NCI-H2107 treated with DMSO at 0.1 percent for 48 hours (cell line): Measurements from ENCODE around the gene COL25A1.

Source experiments
- DNase-seq: peaks from one replicate; lab custom pipeline; 2025; ENCODE audit not compliant: unreplicated experiment; lab: John Stamatoyannopoulos, UW

COL25A1 gene

GRCh38 chr4:109302361-109303139 is at the start of gene COL25A1:
Gene COL25A1 (minus strand): TSS chr4:109302658.
- DNase-seq: no peak

- DNase-seq: no peak
Measured at GRCh38 chr4:109350121-109350520, 47.7 kb upstream of the COL25A1 start.

- DNase-seq: no peak
Measured at GRCh38 chr4:109334129-109335105, 32.0 kb upstream of the COL25A1 start.

- DNase-seq: no peak
Measured at GRCh38 chr4:109332926-109333464, 30.5 kb upstream of the COL25A1 start.

- no peak for DNase-seq
Measured at GRCh38 chr4:109327641-109328040, 25.2 kb upstream of the COL25A1 start.

GRCh38 chr4:109325698-109326097 is 23.2 kb upstream of the COL25A1 start:
- DNase-seq: no peak

- DNase-seq: no peak
Measured at GRCh38 chr4:109323348-109323747, 20.9 kb upstream of the COL25A1 start.

GRCh38 chr4:109321232-109321631 is 18.8 kb upstream of the COL25A1 start:
- DNase-seq: no peak

- no peak for DNase-seq
Measured at GRCh38 chr4:109319684-109320083, 17.2 kb upstream of the COL25A1 start.

GRCh38 chr4:109319156-109319555 is 16.7 kb upstream of the COL25A1 start:
- no peak for DNase-seq

GRCh38 chr4:109315818-109316217 is 13.4 kb upstream of the COL25A1 start:
- DNase-seq: no peak

GRCh38 chr4:109315341-109315740 is 12.9 kb upstream of the COL25A1 start:
- no peak for DNase-seq

- DNase-seq: no peak
Measured at GRCh38 chr4:109313168-109314133, 11.0 kb upstream of the COL25A1 start.

- DNase-seq: no peak
Measured at GRCh38 chr4:109303140-109303496, 660 bp upstream of the COL25A1 start.

GRCh38 chr4:109301651-109302360 is 652 bp downstream of the COL25A1 start:
- DNase-seq: no peak

- DNase-seq: no peak
Measured at GRCh38 chr4:109298279-109299010, 4.0 kb downstream of the COL25A1 start.

- no peak for DNase-seq
Measured at GRCh38 chr4:109296527-109296926, 5.9 kb downstream of the COL25A1 start.

GRCh38 chr4:109295081-109295480 is 7.4 kb downstream of the COL25A1 start:
- no peak for DNase-seq

- DNase-seq: no peak
Measured at GRCh38 chr4:109294468-109295020, 7.9 kb downstream of the COL25A1 start.
